HepG2 (cell line): ENCODE data around the gene CAMK2N2. TPM values are rescaled to one million over a fixed set of nuclear protein-coding genes. Genes with fewer than 3 reads are reported as not detected.
A peak's percentile ranks its signal among the peaks of the same experiment; 100 is the strongest.

Experiments
- AGO1 ChIP-seq: fragments of 200-400 bp; formaldehyde crosslinking; IDR thresholded peaks from 2 replicates; pipeline ENCODE4 v1.6.1; 2017; ENCODE audit warnings: mild to moderate bottlenecking, low read depth, low read length, moderate library complexity; ENCODE audit not compliant: poor library complexity, severe bottlenecking
- BCLAF1 ChIP-seq: fragments of 450-650 bp; IDR thresholded peaks from 2 replicates; pipeline ENCODE4 v1.6.1; 2017; ENCODE audit warnings: mild to moderate bottlenecking
- CBX1 ChIP-seq: IDR thresholded peaks from one replicate; pipeline ENCODE4 v1.6.1; 2016; ENCODE audit warnings: antibody characterized with exemption, low read depth
- DZIP1 ChIP-seq: sonication (generic); formaldehyde crosslinking; IDR thresholded peaks from 2 replicates; pipeline ENCODE4 v1.5.0; 2020; ENCODE audit warnings: mild to moderate bottlenecking, missing genetic modification reagents
- EZH2 ChIP-seq: conservative IDR thresholded peaks from 2 replicates; pipeline ENCODE4 v1.6.1; 2012; ENCODE audit warnings: mild to moderate bottlenecking, low read depth, low read length, moderate library complexity
- GTF2F1 ChIP-seq: fragments of 150-350 bp; IDR thresholded peaks from 2 replicates; pipeline ENCODE4 v1.6.1; 2014; ENCODE audit warnings: low read length
- HOXA5 ChIP-seq: sonication (generic); formaldehyde crosslinking; IDR thresholded peaks from 2 replicates; pipeline ENCODE4 v1.4.0; 2020; ENCODE audit warnings: missing genetic modification reagents
- MAFF ChIP-seq: IDR thresholded peaks from 2 replicates; pipeline ENCODE4 v1.6.1; 2011; ENCODE audit warnings: low read depth, low read length, improper control_type of control experiment
- RFX1 ChIP-seq: fragments of 450-650 bp; IDR thresholded peaks from 2 replicates; pipeline ENCODE4 v1.6.1; 2017
- SALL2 ChIP-seq: sonication (generic); formaldehyde crosslinking; IDR thresholded peaks from 2 replicates; pipeline ENCODE4 v1.8.1; 2023; ENCODE audit warnings: mild to moderate bottlenecking, missing genetic modification reagents, inconsistent platforms
- SKI ChIP-seq: fragments of 450-650 bp; IDR thresholded peaks from one replicate; pipeline ENCODE4 v1.6.1; 2018; ENCODE audit warnings: mild to moderate bottlenecking; ENCODE audit not compliant: partially characterized antibody
- SP5 ChIP-seq: IDR thresholded peaks from 2 replicates; pipeline ENCODE4 v1.6.1; 2016; ENCODE audit warnings: low read depth, borderline replicate concordance
- ZNF256 ChIP-seq: sonication (generic); formaldehyde crosslinking; conservative IDR thresholded peaks from 2 replicates; pipeline ENCODE4 v1.4.0; 2020; ENCODE audit warnings: missing genetic modification reagents
- ZNF367 ChIP-seq: sonication (generic); formaldehyde crosslinking; IDR thresholded peaks from 2 replicates; pipeline ENCODE4 v1.4.0; 2020; ENCODE audit warnings: missing genetic modification reagents, borderline replicate concordance
- ZNF407 ChIP-seq: sonication (generic); formaldehyde crosslinking; IDR thresholded peaks from one replicate; pipeline ENCODE4 v1.5.1; 2020; ENCODE audit warnings: mild to moderate bottlenecking, missing genetic modification reagents; ENCODE audit errors: not compliant biosample characterization
- polyA plus RNA-seq, 8 experiments: library from polyadenylated mRNA; depleted of rRNA in 3 of 8; stranded (reverse) in 7 of 8; unstranded in 1 of 8; fragments of >200 nt; fragmentation: Illumina TruSeq in 4 of 8; extraction: Trizol in 4 of 8; gene quantifications; 2 replicates each; pipeline versions ENCODE4 v1.2.1 to v1.2.3, GENCODE V29; 2011 to 2016; ENCODE audit warnings: low read depth in 4 of 8, missing spikeins in 1 of 8, mixed read lengths in 1 of 8; ENCODE audit not compliant: insufficient read depth in 1 of 8
- total RNA-seq, 5 experiments: library from RNA; depleted of rRNA; stranded (reverse); fragments of >200 nt; fragmentation: Illumina TruSeq; extraction: Trizol; gene quantifications; 2 replicates each; pipeline ENCODE4 v1.2.3, GENCODE V29; 2016; ENCODE audit warnings: low read depth in 1 of 5

CAMK2N2 gene
- total and polyA plus RNA-seq, 2 of the 13 experiments (the other 11 are each of a cell fraction or from before 2014, with no cell fraction given), result 0.12 to 0.27 TPM

- TF ChIP-seq ZNF407 (peak; percentile 28), ZNF367 (no peak; the same call in 1 of the 2 replicates), MAFF (no peak), RFX1 (no peak), SKI (peak; percentile 41), HOXA5 (CRISPR knock-in tag) (peak; percentile 75), BCLAF1 (no peak), ZNF256 (CRISPR knock-in tag) (peak; percentile 74; the same call in 1 of the 2 replicates), CBX1 (peak; percentile 67), DZIP1 (CRISPR knock-in tag) (0 out of 2 replicates have a peak, but pooled peaks have one; percentile 59), GTF2F1 (no peak), EZH2 (no peak), SP5 (no peak), AGO1 (no peak), SALL2 (CRISPR knock-in tag) (0 out of 2 replicates have a peak, but pooled peaks have one; percentile 60)
Observed at GRCh38 chr3:184248454-184249411, 12.6 kb downstream of the CAMK2N2 start, which contains the start of gene ALG3 (continued).
